ENCODE results near the gene CACNA1I.

- TF ChIP-seq CTCF (IDR thresholded peaks at IDR 0.05), result no peak
- no peak for TF ChIP-seq POLR2A (IDR thresholded peaks at IDR 0.05)
These were observed 136.8 kb downstream of the CACNA1I start for GRCh38 chr22:39707351-39707750.
